Ascending aorta (tissue), 2 donors: ENCODE results near the gene SDK1. TPM values are rescaled to one million over a fixed set of nuclear protein-coding genes. Genes with fewer than 3 reads are reported as not detected.

Experiments used
- DNase-seq, 2 donors: peaks; one replicate each; pipeline ENCODE4 v3.0.0-alpha.2; 2019; ENCODE audit warnings: low spot score in 2 of 2
- H3K27ac ChIP-seq, 2 donors: fragments of 200-600 bp; sonication (generic); one replicate each; pipeline ENCODE4 v1.5.1; 2016 to 2017; ENCODE audit warnings: mild to moderate bottlenecking in 1 of 2
- H3K27me3 ChIP-seq: fragments of 200-600 bp; sonication (generic); one replicate; pipeline ENCODE4 v1.5.1; 2017
- H3K36me3 ChIP-seq, 2 donors: fragments of 200-600 bp; sonication (generic); one replicate each; pipeline ENCODE4 v1.5.1; 2016
- H3K4me1 ChIP-seq, 2 donors: fragments of 200-600 bp; sonication (generic); one replicate each; pipeline ENCODE4 v1.5.1; 2016 to 2017; ENCODE audit warnings: mild to moderate bottlenecking in 1 of 2
- H3K4me3 ChIP-seq, 2 donors: fragments of 200-600 bp; sonication (generic); one replicate each; pipeline ENCODE4 v1.5.1; 2016 to 2017; ENCODE audit warnings: mild to moderate bottlenecking in 1 of 2
- H3K9me3 ChIP-seq, 2 donors: fragments of 200-600 bp; sonication (generic); one replicate each; pipeline ENCODE4 v1.5.1; 2016
- intact Hi-C: fragments of 100-400 bp; cut with DNase I; formaldehyde crosslinking; loops from one replicate; pipeline ENCODE4 v1.15.1; 2023
- total RNA-seq: library from RNA; depleted of rRNA; stranded (reverse); fragments of >200 nt; gene quantifications from one replicate; pipeline ENCODE4 v1.1.0, GENCODE V29; 2016
- TF ChIP-seq, protein P1 (sequence below), 3 experiments: fragments of 200-600 bp in 2 of 3; fragments of 450-650 bp in 1 of 3; sonication (generic) in 2 of 3; IDR thresholded peaks; one replicate each; pipeline ENCODE4 v1.5.1; 2016 to 2019; ENCODE audit warnings: antibody characterized with exemption in 3 of 3, mild to moderate bottlenecking in 1 of 3, moderate library complexity in 1 of 3

SDK1 gene
- total RNA-seq, 1 donor from 2014 or later, result 13.3 TPM

DNA sequence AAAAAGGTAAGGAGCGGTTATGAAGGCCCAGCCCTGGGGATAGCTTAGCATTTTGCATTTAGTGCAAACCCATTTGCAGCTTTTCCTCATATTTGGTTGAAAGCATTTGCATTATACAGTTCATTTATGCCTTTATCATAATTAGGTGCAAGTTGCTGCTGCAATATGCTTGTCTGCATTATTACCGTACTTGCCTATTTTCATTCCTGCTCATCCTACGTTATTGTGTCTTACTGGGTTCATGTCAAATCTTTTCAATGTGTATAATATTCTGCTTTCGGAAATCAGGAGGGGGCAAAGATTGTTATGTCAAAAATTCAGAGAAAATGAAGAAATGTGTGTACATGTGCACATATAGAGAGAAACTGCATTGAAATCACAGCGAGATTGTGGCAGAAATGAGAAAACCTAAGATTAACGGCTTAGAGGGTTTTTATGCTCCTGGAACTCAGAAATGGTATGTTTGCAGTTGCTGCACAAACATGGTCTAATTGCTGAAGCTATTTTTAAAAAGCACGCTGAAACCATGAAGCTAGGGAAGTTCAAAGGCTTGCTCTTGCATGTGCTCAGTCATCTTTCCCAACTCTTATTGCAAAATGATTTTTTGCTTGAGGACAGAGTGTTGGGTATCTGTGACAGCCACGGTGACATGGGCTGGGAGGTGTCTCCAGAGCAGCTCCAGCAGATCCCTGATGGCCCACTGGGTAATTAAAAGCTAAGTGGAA is 613.2 kb downstream of the SDK1 start:
- Histone ChIP-seq H3K4me3 (no peak overlapping the region), H3K4me1 (no peaks in the 10 kb centered on the region), H3K27ac (no peak overlapping the region), H3K9me3 (no peaks in the 10 kb centered on the region), H3K36me3 (no peaks in the 10 kb centered on the region), H3K27me3 (no peaks in the 10 kb centered on the region)
- intact Hi-C loops, result no loop called here
- TF ChIP-seq, protein P1, sequence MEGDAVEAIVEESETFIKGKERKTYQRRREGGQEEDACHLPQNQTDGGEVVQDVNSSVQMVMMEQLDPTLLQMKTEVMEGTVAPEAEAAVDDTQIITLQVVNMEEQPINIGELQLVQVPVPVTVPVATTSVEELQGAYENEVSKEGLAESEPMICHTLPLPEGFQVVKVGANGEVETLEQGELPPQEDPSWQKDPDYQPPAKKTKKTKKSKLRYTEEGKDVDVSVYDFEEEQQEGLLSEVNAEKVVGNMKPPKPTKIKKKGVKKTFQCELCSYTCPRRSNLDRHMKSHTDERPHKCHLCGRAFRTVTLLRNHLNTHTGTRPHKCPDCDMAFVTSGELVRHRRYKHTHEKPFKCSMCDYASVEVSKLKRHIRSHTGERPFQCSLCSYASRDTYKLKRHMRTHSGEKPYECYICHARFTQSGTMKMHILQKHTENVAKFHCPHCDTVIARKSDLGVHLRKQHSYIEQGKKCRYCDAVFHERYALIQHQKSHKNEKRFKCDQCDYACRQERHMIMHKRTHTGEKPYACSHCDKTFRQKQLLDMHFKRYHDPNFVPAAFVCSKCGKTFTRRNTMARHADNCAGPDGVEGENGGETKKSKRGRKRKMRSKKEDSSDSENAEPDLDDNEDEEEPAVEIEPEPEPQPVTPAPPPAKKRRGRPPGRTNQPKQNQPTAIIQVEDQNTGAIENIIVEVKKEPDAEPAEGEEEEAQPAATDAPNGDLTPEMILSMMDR (IDR thresholded peaks at IDR 0.05), result no peak
- DNase-seq, result no peak

DNA sequence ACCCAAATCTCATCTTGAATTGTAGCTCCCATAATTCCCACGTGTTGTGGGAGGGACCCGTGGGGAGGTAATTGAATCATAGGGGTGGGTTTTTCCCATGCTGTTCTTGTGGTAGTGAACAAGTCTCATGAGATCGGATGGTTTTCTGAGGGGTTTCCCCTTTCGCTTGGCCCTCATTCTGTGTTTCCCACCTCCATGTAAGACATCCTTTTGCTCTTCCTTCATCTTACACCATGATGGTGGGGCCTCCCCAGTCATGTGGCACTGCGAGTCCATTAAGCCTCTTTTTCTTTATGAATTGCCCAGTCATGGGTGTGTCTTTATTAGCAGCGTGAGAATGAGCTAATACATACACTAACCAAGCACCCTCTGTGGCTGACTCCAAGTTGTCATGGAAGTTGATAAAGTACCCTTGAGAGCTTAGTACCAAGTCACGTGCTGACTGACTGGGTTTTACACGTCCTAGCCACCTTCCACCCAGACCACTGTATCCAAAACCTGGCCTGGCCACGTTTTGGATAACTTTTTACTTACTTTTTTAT is 614.4 kb downstream of the SDK1 start:
- no peak overlapping the region for H3K27ac ChIP-seq
- TF ChIP-seq, protein P1 (IDR thresholded peaks at IDR 0.05), result no peak

DNA sequence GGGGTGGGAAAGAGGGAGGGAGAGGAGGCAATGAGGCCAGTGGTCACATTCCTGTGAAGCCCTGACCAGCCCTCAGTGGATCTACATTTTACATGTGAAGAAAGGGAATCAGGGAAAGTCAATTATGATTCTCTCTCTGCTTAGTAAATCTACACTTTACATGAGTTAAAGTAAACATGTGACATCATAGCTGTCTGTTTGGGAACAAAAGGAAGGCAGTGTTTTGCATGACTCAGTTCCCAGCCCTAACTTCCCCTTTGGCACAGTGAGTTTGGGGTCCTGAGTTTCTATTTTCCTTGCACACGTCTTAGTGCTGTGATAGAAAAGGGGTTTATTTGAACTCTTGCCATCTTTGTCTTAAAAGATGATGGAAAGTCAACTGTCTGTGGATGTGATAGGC is 615.1 kb downstream of the SDK1 start:
- no peaks in the 10 kb centered on the region for H3K4me1 ChIP-seq
- DNase-seq, result no peak
- no peaks in the 10 kb centered on the region for H3K36me3 ChIP-seq
- H3K27ac ChIP-seq, result no peak overlapping the region
- H3K27me3 ChIP-seq, result no peaks in the 10 kb centered on the region
- no peak overlapping the region for H3K4me3 ChIP-seq
- intact Hi-C loops, result no loop called here
- H3K9me3 ChIP-seq, result no peaks in the 10 kb centered on the region
- TF ChIP-seq, protein P1 (IDR thresholded peaks at IDR 0.05), result no peak

More for the DNA sequence above, 614.4 kb downstream of the SDK1 start:
- Histone ChIP-seq H3K9me3 (no peaks in the 10 kb centered on the region), H3K4me3 (no peak overlapping the region), H3K4me1 (no peaks in the 10 kb centered on the region), H3K27me3 (no peaks in the 10 kb centered on the region), H3K36me3 (no peaks in the 10 kb centered on the region)
- no peak for DNase-seq
- intact Hi-C loops, result no loop called here

DNA sequence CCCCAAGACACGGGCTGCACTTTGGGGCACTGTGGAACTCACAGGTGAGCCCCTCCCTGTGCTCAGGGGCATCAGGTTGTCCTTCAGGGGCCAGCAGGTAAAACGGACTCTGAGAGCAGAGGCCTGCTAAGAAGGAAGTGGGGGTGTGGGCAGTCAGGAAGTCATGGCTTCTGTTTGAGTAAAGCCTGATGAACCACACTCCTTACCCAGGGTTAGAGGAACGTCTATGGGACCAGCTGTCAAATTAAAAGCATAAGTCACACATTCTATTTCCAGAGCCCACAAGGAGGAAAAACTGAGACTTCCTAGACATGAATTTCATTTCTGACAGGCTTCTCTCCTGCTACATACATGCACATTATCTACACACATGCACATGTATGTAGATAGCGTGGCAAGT is 616.4 kb downstream of the SDK1 start:
- no peaks in the 10 kb centered on the region for H3K9me3 ChIP-seq
- H3K36me3 ChIP-seq, result no peaks in the 10 kb centered on the region
- TF ChIP-seq, protein P1 (IDR thresholded peaks at IDR 0.05), result no peak
- no peaks in the 10 kb centered on the region for H3K27me3 ChIP-seq
- H3K27ac ChIP-seq, result no peak overlapping the region
- H3K4me1 ChIP-seq, result no peaks in the 10 kb centered on the region
- intact Hi-C loops, result no loop called here
- no peak for DNase-seq
- H3K4me3 ChIP-seq, result no peak overlapping the region

DNA sequence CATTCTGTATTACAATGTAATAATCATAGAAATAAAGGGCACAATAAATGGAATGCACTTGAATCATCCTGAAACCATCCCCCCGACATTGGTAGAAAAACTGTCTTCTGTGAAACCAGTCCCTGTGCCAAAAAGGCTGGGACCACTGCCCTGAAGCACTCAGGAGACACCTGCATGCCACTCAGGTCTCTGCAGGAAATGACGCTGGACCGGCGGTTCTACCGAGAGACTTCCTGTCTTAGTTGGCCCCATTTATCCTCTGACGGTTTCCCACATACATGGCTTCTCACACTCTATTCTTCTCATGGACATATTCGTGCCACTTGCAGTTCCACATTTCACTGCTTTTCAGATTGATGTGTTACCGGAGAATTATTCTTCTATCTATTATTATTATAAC is 617.5 kb downstream of the SDK1 start:
- Histone ChIP-seq H3K9me3 (no peaks in the 10 kb centered on the region), H3K36me3 (no peaks in the 10 kb centered on the region), H3K27ac (no peak overlapping the region), H3K27me3 (no peaks in the 10 kb centered on the region), H3K4me1 (no peaks in the 10 kb centered on the region), H3K4me3 (no peak overlapping the region)
- intact Hi-C loops, result no loop called here
- TF ChIP-seq, protein P1 (IDR thresholded peaks at IDR 0.05), result no peak
- DNase-seq, result no peak
